Coronary artery (tissue), 2 donors: Measurements from ENCODE around the gene ABCC4.

Experiments used
- DNase-seq: peaks from one replicate; pipeline ENCODE4 v3.0.0-alpha.2; 2017; ENCODE audit warnings: low spot score
- H3K27ac ChIP-seq, 2 donors: fragments of 200-600 bp; sonication (generic); one replicate each; pipeline ENCODE4 v1.5.1; 2016 to 2019
- H3K4me3 ChIP-seq: fragments of 200-600 bp; sonication (generic); 2 replicates; pipeline ENCODE4 v1.5.1; 2016; ENCODE audit warnings: mild to moderate bottlenecking, moderate library complexity
- CTCF ChIP-seq: fragments of 200-600 bp; sonication (generic); IDR thresholded peaks from one replicate; pipeline ENCODE4 v1.5.1; 2019; ENCODE audit warnings: antibody characterized with exemption

The ABCC4 gene

GRCh38 chr13:95145587-95145986 is 155.7 kb downstream of the ABCC4 start:
- no peak overlapping the region for H3K27ac ChIP-seq
- no peak overlapping the region for H3K4me3 ChIP-seq
- no peak for TF ChIP-seq CTCF
- DNase-seq, result no peak

GRCh38 chr13:95140502-95140901 is 160.7 kb downstream of the ABCC4 start:
- Histone ChIP-seq H3K4me3 (no peak overlapping the region), H3K27ac (no peak overlapping the region)
- no peak for TF ChIP-seq CTCF
- no peak for DNase-seq

- Histone ChIP-seq H3K27ac (no peak overlapping the region), H3K4me3 (no peak overlapping the region)
- no peak for TF ChIP-seq CTCF
- no peak for DNase-seq
Measured at GRCh38 chr13:95138876-95139585, 162.2 kb downstream of the ABCC4 start.

- no peak for DNase-seq
- TF ChIP-seq CTCF, result no peak
- no peak overlapping the region for H3K4me3 ChIP-seq
- H3K27ac ChIP-seq, result no peak overlapping the region
Measured at GRCh38 chr13:95137096-95137495, 164.2 kb downstream of the ABCC4 start.

GRCh38 chr13:95136638-95137037 is 164.6 kb downstream of the ABCC4 start:
- DNase-seq, result no peak
- Histone ChIP-seq H3K4me3 (no peak overlapping the region), H3K27ac (no peak overlapping the region)
- no peak for TF ChIP-seq CTCF

- no peak overlapping the region for H3K27ac ChIP-seq
- no peak overlapping the region for H3K4me3 ChIP-seq
- no peak for DNase-seq
- TF ChIP-seq CTCF, result no peak
Measured at GRCh38 chr13:95133498-95133897, 167.8 kb downstream of the ABCC4 start.

GRCh38 chr13:95129004-95129403 is 172.2 kb downstream of the ABCC4 start:
- H3K27ac ChIP-seq, result no peak overlapping the region

More at GRCh38 chr13:95129004-95129403, 172.2 kb downstream of the ABCC4 start:
- H3K4me3 ChIP-seq, result no peak overlapping the region
- no peak for DNase-seq
- TF ChIP-seq CTCF, result no peak
